ACHN (cell line): ENCODE data around the gene MARCHF10.
A peak's percentile ranks its signal among the peaks of the same experiment; 100 is the strongest.
"Not testable (repeated sequence)": the region's sequence is repeated elsewhere in the genome, so short reads cannot be mapped to it uniquely, and the experiment has no call there.

Experiments used
- DNase-seq: peaks from one replicate; pipeline ENCODE4 v3.0.0-alpha.2; 2015
- in situ Hi-C: cut with HindIII; loops from 2 replicates; pipeline ENCODE4 v1.10.0; 2017; ENCODE audit warnings: low sequenced_read_pairs, low pct_ligation_motif_present, low pct_unique_long_range_greater_than_20kb

The MARCHF10 gene

DNA sequence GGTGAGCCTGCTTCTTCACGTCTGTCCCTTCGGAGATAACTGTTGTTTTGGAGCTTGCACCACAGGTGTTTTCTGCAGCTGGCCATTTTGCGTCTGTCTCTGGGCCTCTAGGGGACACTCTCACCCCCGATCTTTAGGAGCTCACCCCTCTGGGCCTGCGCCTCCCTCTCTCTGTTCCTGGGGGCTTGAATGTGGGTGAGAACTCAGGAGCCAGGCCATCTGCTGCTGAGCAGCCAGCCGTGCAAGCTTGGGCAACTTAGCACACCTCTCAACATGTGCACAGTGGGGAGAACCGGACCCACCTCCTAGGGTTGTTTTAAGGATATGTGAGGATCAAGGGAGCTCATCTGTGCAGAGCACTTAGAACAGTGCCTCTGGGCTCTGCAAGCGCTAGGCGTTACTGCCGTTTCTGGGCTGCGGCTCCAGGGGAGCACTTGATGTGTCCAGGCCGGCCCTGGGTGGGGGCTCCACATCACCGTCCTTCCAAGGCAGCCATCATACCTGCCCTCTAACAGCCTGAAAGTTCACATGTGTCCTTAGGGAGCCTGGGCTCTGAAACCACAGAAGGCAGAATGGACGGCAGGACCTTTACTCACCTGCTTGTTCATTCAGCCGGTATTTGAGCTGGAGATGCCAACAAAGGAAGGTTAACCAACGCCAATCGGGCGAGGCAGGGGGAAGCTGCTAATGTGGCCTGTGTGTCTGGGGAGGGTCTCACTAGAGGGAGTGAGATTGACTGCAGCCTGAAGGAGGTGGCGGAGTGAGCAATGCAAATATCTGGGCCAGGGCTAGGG lies 114.3 kb downstream of the MARCHF10 start:
- in situ Hi-C loops, result no loop called here
- DNase-seq, result no peak

DNA sequence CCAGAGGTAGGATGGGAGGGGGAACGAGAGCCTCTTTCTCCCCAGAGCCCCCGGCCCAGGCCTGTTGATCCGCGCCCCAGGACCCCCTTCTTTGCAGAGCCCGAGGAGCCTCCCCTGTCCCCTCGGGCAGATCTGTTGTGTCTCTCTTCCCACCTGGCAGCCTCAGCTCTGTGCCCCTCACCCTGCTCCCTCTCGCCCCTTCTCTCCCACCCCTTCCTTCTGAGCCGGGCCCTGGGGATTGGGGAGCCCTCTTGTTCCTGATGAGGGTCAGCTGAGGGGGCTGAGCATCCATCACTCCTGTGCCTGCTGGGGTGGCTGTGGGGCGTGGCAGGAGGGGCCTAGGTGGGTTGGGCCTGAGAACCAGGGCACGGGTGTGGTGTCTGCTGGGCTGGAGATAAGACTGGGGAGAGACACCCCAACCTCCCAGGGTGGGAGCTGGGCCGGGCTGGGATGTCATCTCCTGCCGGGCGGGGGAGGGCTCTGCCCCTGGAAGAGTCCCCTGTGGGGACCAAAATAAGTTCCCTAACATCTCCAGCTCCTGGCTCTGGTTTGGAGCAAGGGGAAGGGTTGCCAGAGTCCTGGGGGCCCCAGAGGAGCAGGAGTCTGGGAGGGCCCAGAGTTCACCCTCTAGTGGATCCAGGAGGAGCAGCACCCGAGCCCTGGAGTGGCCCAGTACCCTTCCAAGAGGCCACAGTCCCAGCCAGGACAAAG lies 115.2 kb downstream of the MARCHF10 start:
- in situ Hi-C loops, result no loop called here
- peak; percentile 45 for DNase-seq

- in situ Hi-C loops, result no loop called here
- no peak for DNase-seq
Observed at GRCh38 chr17:62692159-62692651, 115.9 kb downstream of the MARCHF10 start.

GRCh38 chr17:62691589-62691915 lies 116.6 kb downstream of the MARCHF10 start:
- in situ Hi-C loops, DNase-seq: not testable (repeated sequence)

DNA sequence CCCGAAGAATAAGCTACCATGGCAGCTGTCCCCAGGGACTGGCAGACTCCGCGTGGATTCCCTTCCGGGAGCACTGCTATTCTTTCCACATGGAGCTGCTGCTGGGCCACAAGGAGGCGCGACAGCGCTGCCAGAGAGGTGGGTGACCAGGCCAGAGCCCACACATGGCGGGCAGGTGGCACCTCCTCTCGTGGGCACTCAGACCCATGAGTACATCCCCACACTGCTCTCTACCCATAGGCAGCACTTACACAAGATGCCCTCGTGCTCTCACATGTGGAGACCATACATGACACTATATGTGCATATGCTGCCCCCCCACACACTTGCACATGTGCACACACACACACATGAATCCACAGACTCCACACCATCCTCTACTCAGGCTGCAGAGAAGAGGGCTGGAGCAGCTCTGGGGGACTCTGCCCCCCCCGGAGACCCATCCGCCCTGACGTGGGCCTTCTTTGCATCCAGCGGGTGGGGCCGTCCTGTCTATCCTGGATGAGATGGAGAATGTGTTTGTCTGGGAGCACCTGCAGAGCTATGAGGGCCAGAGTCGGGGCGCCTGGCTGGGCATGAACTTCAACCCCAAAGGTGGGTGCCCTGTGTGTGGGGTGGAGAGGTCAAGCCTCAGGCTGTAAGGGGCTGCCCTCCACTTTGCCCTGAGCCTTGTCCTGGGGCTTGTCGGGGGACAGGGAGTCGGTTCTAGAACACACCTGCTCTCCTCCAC lies 117.8 kb downstream of the MARCHF10 start:
- no peak for DNase-seq
- in situ Hi-C loops, result no loop called here

- in situ Hi-C loops, result no loop called here
- DNase-seq, result no peak
Observed at GRCh38 chr17:62689441-62690167, 118.5 kb downstream of the MARCHF10 start.

- in situ Hi-C loops, result no loop called here
- DNase-seq, result no peak
Observed at GRCh38 chr17:62688398-62689160, 119.5 kb downstream of the MARCHF10 start.

GRCh38 chr17:62687997-62688396 lies 120.1 kb downstream of the MARCHF10 start:
- in situ Hi-C loops, result no loop called here
- no peak for DNase-seq

GRCh38 chr17:62684179-62684578 lies 123.9 kb downstream of the MARCHF10 start:
- in situ Hi-C loops, result no loop called here
- no peak for DNase-seq

DNA sequence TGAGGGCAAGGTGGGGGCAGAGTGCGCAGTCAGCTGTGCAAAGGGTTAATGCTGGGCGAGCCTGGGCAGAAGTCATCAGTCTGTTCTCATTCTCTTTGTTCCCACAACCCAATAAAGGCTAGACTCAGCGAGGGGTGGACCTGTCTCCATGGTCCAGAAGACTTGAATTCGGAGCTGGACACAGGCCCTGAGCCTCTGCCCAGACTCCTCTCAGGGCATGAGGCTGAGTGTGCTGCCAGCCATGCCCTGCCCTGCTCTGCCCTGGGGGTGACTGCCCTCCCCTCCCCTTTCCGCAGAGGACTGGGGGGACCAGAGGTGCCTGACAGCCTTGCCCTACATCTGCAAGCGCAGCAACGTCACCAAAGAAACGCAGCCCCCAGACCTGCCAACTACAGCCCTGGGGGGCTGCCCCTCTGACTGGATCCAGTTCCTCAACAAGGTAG lies 126.2 kb downstream of the MARCHF10 start:
- in situ Hi-C loops, result no loop called here
- no peak for DNase-seq

- in situ Hi-C loops, result no loop called here
- no peak for DNase-seq
Observed at GRCh38 chr17:62681061-62681938, 126.8 kb downstream of the MARCHF10 start.

- in situ Hi-C loops, result no loop called here
Observed at GRCh38 chr17:62680541-62681052, 127.5 kb downstream of the MARCHF10 start.

GRCh38 chr17:62679866-62680377 lies 128.2 kb downstream of the MARCHF10 start:
- no peak for DNase-seq
- in situ Hi-C loops, result no loop called here

More at GRCh38 chr17:62680541-62681052, 127.5 kb downstream of the MARCHF10 start:
- no peak for DNase-seq

- in situ Hi-C loops, result no loop called here
- DNase-seq, result no peak
Observed at GRCh38 chr17:62678214-62678919, 129.7 kb downstream of the MARCHF10 start.

- in situ Hi-C loops, result no loop called here
Observed at GRCh38 chr17:62676952-62677596, 131.0 kb downstream of the MARCHF10 start.

More at GRCh38 chr17:62676952-62677596, 131.0 kb downstream of the MARCHF10 start:
- DNase-seq, result no peak
